SK-N-SH treated with all-trans-retinoic acid at 6 μM for 48 hours (cell line): Measurements from ENCODE around the gene NRDE2.

Source experiments
- ISL1 ChIP-seq: fragments of 250-450 bp; sonication (Bioruptor Pico); IDR thresholded peaks from 2 replicates; pipeline ENCODE4 v2.1.2; 2022; ENCODE audit warnings: mild to moderate bottlenecking, moderate library complexity
- POU6F1 ChIP-seq: fragments of 250-450 bp; sonication (Bioruptor Pico); IDR thresholded peaks from 2 replicates; pipeline ENCODE4 v1.8.0; 2021; ENCODE audit warnings: low read depth, mild to moderate bottlenecking, moderate library complexity, borderline replicate concordance
- PPARA ChIP-seq: fragments of 250-450 bp; sonication (Bioruptor Pico); IDR thresholded peaks from 2 replicates; pipeline ENCODE4 v1.5.0; 2020; ENCODE audit warnings: mild to moderate bottlenecking, borderline replicate concordance
- RARB ChIP-seq: fragments of 250-450 bp; sonication (Bioruptor Pico); IDR thresholded peaks from 2 replicates; pipeline ENCODE4 v1.8.0; 2021; ENCODE audit warnings: mild to moderate bottlenecking, moderate library complexity
- TSHZ2 ChIP-seq: fragments of 250-450 bp; sonication (Bioruptor Pico); IDR thresholded peaks from 2 replicates; pipeline ENCODE4 v1.5.0; 2020; ENCODE audit warnings: mild to moderate bottlenecking, moderate library complexity
- ZFP30 ChIP-seq: fragments of 450-650 bp; formaldehyde crosslinking; IDR thresholded peaks from 2 replicates; pipeline ENCODE4 v1.5.0; 2022; ENCODE audit warnings: mild to moderate bottlenecking, moderate library complexity
- TF ChIP-seq, protein P1 (sequence below): fragments of 250-450 bp; sonication (Bioruptor Pico); IDR thresholded peaks from 2 replicates; pipeline ENCODE4 v1.8.0; 2020; ENCODE audit warnings: mild to moderate bottlenecking, moderate library complexity, borderline replicate concordance

- TF ChIP-seq TSHZ2 (no peak), RARB (CRISPR knock-in tag) (no peak), ZFP30 (CRISPR knock-in tag) (no peak), POU6F1 (CRISPR knock-in tag) (no peak), ISL1 (CRISPR knock-in tag) (no peak), PPARA (CRISPR knock-in tag) (no peak)
- TF ChIP-seq, protein P1, sequence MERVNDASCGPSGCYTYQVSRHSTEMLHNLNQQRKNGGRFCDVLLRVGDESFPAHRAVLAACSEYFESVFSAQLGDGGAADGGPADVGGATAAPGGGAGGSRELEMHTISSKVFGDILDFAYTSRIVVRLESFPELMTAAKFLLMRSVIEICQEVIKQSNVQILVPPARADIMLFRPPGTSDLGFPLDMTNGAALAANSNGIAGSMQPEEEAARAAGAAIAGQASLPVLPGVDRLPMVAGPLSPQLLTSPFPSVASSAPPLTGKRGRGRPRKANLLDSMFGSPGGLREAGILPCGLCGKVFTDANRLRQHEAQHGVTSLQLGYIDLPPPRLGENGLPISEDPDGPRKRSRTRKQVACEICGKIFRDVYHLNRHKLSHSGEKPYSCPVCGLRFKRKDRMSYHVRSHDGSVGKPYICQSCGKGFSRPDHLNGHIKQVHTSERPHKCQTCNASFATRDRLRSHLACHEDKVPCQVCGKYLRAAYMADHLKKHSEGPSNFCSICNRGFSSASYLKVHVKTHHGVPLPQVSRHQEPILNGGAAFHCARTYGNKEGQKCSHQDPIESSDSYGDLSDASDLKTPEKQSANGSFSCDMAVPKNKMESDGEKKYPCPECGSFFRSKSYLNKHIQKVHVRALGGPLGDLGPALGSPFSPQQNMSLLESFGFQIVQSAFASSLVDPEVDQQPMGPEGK (CRISPR knock-in tag), result no peak
These were observed 103.3 kb downstream of the NRDE2 start for GRCh38 chr14:90228478-90228877.
